Keratinocyte (primary cell): Measurements from ENCODE around the gene EGFL8. TPM values are rescaled to one million over a fixed set of nuclear protein-coding genes. Genes with fewer than 3 reads are reported as not detected.

Experiments used
- DNase-seq: peaks from one replicate; pipeline ENCODE4 v3.0.0-alpha.2; 2011; ENCODE audit warnings: low read depth, missing footprints, low spot score
- FAIRE-seq: peaks from 2 replicates; lab custom pipeline; 2011; peaks lifted over from hg19 to GRCh38; lab: Jason Lieb, UNC
- H2AFZ ChIP-seq: 2 replicates; pipeline ENCODE4 v1.6.0; 2012; ENCODE audit warnings: low read length, control low read depth, inconsistent platforms; ENCODE audit not compliant: control insufficient read depth
- H3K27ac ChIP-seq: 2 replicates; pipeline ENCODE4 v1.5.1; 2011; ENCODE audit warnings: low read length; ENCODE audit not compliant: control insufficient read depth, insufficient read depth
- H3K27me3 ChIP-seq: 3 replicates; pipeline ENCODE4 v1.6.0; 2011; ENCODE audit warnings: low read length; ENCODE audit not compliant: control insufficient read depth, insufficient read depth; ENCODE audit errors: extremely low read depth
- H3K36me3 ChIP-seq, 2 experiments: 2 replicates in 1 of 2; 3 replicates in 1 of 2; pipeline ENCODE4 v1.5.1; 2011; ENCODE audit warnings: low read length in 2 of 2, mild to moderate bottlenecking in 1 of 2; ENCODE audit not compliant: control insufficient read depth in 2 of 2, insufficient read depth in 2 of 2; ENCODE audit errors: extremely low read depth in 1 of 2
- H3K4me1 ChIP-seq: 3 replicates; pipeline ENCODE4 v1.5.1; 2011; ENCODE audit warnings: low read length; ENCODE audit not compliant: control insufficient read depth, insufficient read depth; ENCODE audit errors: extremely low read depth
- H3K4me2 ChIP-seq: 3 replicates; pipeline ENCODE4 v1.6.0; 2011; ENCODE audit warnings: low read depth, low read length; ENCODE audit not compliant: control insufficient read depth, insufficient read depth; ENCODE audit errors: extremely low read depth
- H3K4me3 ChIP-seq, 3 experiments: fragments of 200-600 bp in 1 of 3; sonication (generic) in 1 of 3; 2 replicates in 2 of 3; 3 replicates in 1 of 3; pipeline ENCODE4 v1.5.1; 2011 to 2016; ENCODE audit warnings: low read length in 3 of 3, mild to moderate bottlenecking in 3 of 3, control low read depth in 2 of 3, inconsistent platforms in 1 of 3, low read depth in 1 of 3, mixed read lengths in 1 of 3, mixed run types in 1 of 3, moderate library complexity in 1 of 3; ENCODE audit not compliant: control insufficient read depth in 2 of 3, insufficient read depth in 2 of 3; ENCODE audit errors: extremely low read depth in 1 of 3
- H3K79me2 ChIP-seq: 2 replicates; pipeline ENCODE4 v1.6.0; 2012; ENCODE audit warnings: low read length; ENCODE audit not compliant: control insufficient read depth, insufficient read depth
- H3K9ac ChIP-seq: 3 replicates; pipeline ENCODE4 v1.6.0; 2011; ENCODE audit warnings: low read length; ENCODE audit not compliant: control insufficient read depth, insufficient read depth; ENCODE audit errors: extremely low read depth
- H3K9me1 ChIP-seq: 3 replicates; pipeline ENCODE4 v1.6.0; 2011; ENCODE audit warnings: low read length; ENCODE audit not compliant: control insufficient read depth, insufficient read depth; ENCODE audit errors: extremely low read depth
- H3K9me3 ChIP-seq: 2 replicates; pipeline ENCODE4 v1.5.1; 2012; ENCODE audit warnings: low read depth, low read length; ENCODE audit not compliant: control insufficient read depth
- H4K20me1 ChIP-seq: 3 replicates; pipeline ENCODE4 v1.6.0; 2011; ENCODE audit warnings: low read length; ENCODE audit not compliant: control insufficient read depth, insufficient read depth; ENCODE audit errors: extremely low read depth
- EZH2 ChIP-seq: IDR thresholded peaks from one replicate; pipeline ENCODE4 v1.6.1; 2012; ENCODE audit warnings: inconsistent platforms, mild to moderate bottlenecking, low read length, moderate library complexity
- dilution Hi-C: fragments of 300-500 bp; cut with MboI; formaldehyde crosslinking; loops from one replicate; pipeline ENCODE4 v1.7.0; 2020; ENCODE audit warnings: low sequenced_read_pairs; ENCODE audit not compliant: extremely low pct_ligation_motif_present
- polyA plus RNA-seq, 5 experiments: library from polyadenylated mRNA; depleted of rRNA in 3 of 5; stranded (reverse) in 3 of 5; stranded (forward) in 1 of 5; unstranded in 1 of 5; fragments of >200 nt; gene quantifications; 1 replicate in 1 of 5; 2 replicates in 3 of 5; 3 replicates in 1 of 5; pipeline versions ENCODE4 v1.2.1 to v1.2.3, GENCODE V29; 2011 to 2012; ENCODE audit warnings: missing spikeins in 2 of 5, low read depth in 1 of 5, low replicate concordance in 1 of 5
- TF ChIP-seq, protein P1 (sequence below), 3 experiments: IDR thresholded peaks in 1 of 3; conservative IDR thresholded peaks in 1 of 3; optimal IDR thresholded peaks in 1 of 3; 2 replicates in 2 of 3; 3 replicates in 1 of 3; pipeline versions ENCODE3 to v1.5.1; 2011; ENCODE audit warnings: low read length in 3 of 3, mild to moderate bottlenecking in 3 of 3, moderate library complexity in 2 of 3, control low read depth in 1 of 3, inconsistent platforms in 1 of 3; ENCODE audit not compliant: insufficient read depth in 2 of 3; ENCODE audit errors: extremely low read depth in 1 of 3

The EGFL8 gene
- polyA plus RNA-seq, 1 donor (not counting 4 experiments of a cell fraction or from before 2014, with no cell fraction given), result 3.7 TPM

DNA sequence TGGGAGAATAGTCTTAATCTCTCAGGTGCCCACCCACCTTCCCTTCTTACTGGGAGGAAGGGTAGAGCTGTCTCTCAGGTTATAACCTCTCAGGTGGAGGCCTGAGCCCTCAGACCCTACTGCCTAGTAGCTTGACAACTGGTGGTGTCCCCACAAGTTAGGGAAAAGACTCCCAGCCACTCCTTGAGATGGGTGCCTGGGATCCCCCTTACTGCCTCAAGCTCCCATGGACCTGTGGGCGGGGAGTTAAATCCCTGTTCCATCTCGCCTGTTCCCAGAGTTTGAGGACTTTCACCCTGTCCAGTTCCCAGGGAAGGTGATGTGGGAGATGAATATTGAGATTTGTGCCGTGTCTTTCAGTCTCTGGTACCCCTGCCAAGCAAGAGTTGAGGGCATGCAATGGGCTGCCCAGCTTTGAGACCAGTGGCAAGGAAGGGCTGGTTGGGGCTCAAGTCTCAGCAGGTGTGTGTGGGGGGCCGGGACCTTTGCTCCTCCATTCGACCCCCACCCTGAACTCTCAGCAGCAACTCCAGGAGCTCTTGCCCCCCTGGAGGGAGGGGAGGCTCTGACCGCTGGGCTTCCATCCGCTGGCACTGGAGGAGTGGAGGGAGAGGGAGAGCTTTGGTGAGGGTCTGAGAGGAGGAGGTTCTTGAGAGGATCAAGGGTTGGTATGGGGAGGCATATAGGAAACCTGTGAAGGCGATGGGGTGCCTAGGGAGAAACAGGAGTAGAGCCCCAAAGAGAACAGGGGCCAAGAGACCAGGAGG is 26.7 kb downstream of the EGFL8 start:
- Histone ChIP-seq H4K20me1 (no peaks in the 10 kb centered on the region), H2AFZ (no peak overlapping the region), H3K4me1 (peaks cover 27% of the 10 kb centered on the region), H3K4me2 (peak overlapping the region; percentile 13), H3K27ac (peak overlapping the region; percentile 84), H3K79me2 (peaks cover 12% of the 10 kb centered on the region), H3K36me3 (peaks cover 8 to 12% of the 10 kb centered on the region in 2 experiments), H3K4me3 (no peak overlapping the region), H3K27me3 (no peaks in the 10 kb centered on the region), H3K9ac (no peak overlapping the region), H3K9me1 (no peaks in the 10 kb centered on the region), H3K9me3 (no peaks in the 10 kb centered on the region)
- dilution Hi-C loops, result no loop called here
- FAIRE-seq, result no peak
- DNase-seq, result no peak
- TF ChIP-seq, protein P1, sequence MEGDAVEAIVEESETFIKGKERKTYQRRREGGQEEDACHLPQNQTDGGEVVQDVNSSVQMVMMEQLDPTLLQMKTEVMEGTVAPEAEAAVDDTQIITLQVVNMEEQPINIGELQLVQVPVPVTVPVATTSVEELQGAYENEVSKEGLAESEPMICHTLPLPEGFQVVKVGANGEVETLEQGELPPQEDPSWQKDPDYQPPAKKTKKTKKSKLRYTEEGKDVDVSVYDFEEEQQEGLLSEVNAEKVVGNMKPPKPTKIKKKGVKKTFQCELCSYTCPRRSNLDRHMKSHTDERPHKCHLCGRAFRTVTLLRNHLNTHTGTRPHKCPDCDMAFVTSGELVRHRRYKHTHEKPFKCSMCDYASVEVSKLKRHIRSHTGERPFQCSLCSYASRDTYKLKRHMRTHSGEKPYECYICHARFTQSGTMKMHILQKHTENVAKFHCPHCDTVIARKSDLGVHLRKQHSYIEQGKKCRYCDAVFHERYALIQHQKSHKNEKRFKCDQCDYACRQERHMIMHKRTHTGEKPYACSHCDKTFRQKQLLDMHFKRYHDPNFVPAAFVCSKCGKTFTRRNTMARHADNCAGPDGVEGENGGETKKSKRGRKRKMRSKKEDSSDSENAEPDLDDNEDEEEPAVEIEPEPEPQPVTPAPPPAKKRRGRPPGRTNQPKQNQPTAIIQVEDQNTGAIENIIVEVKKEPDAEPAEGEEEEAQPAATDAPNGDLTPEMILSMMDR (optimal IDR thresholded peaks at IDR 0.05 in 1 of 3, IDR thresholded peaks at IDR 0.05 in 1 of 3, conservative IDR thresholded peaks at IDR 0.05 in 1 of 3; ENCODE audit: extremely low read depth in 1 of 3, insufficient read depth in 2 of 3, low read length in 3 of 3), result no peak
- no peak for TF ChIP-seq EZH2

DNA sequence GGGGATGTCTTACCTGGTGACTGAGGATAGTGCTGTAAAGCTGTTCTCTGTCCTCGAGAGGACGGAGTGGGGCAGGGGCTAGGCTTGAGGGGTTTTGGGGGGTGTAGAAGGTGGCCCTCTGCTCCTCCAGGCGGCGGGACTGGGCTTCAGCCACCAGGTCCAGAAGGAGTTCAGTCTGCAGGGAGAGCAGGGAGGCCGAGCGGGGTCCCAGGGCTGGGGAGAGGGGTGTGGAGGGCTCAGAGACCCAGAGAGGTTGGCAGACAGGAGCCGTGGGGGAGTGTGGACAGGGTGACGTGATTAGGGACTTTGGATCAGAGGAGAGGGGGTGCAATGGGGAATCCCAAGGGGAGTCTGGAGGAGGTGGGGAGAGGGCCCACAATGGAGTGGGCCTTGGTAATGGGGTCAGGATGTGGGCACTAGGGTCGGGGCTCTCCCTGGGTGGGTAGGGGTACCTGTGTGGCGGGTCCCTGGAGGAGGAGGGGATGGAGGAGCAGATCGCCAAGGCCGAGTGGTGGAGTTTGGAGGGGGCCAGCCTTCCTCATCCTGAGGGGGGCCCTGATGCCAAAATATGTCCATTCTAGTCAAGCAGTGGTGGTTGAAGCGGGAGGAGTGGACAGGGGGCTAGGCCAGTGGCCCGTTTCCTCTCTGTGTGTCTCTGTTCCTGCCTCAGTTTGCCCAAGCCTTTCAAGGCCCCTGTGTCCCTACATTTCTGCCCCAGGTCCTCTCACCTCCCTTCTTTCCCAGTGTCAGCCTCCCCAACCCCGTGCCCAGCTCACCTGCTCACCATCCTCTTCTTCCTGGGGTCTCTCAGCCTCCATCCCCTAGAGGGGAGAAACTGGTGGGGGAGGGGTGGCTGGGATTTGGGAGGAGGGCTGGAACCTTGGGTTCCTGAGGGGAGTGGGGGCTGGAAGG is 27.6 kb downstream of the EGFL8 start:
- H3K9me1 ChIP-seq, result no peaks in the 10 kb centered on the region
- H2AFZ ChIP-seq, result peak overlapping the region; percentile 19
- peaks cover 5 to 6% of the 10 kb centered on the region in 2 experiments for H3K36me3 ChIP-seq
- peak overlapping the region; percentile 40 for H3K27ac ChIP-seq
- TF ChIP-seq EZH2, result no peak
- TF ChIP-seq, protein P1 (optimal IDR thresholded peaks at IDR 0.05 in 1 of 3, IDR thresholded peaks at IDR 0.05 in 1 of 3, conservative IDR thresholded peaks at IDR 0.05 in 1 of 3; ENCODE audit: extremely low read depth in 1 of 3, insufficient read depth in 2 of 3, low read length in 3 of 3), result no peak
- H3K4me2 ChIP-seq, result peak overlapping the region; percentile 58
- H3K9ac ChIP-seq, result no peak overlapping the region
- peaks cover 12% of the 10 kb centered on the region for H3K79me2 ChIP-seq
- H3K27me3 ChIP-seq, result no peaks in the 10 kb centered on the region
- H3K4me1 ChIP-seq, result peaks cover 33% of the 10 kb centered on the region
- H3K4me3 ChIP-seq, result no peak overlapping the region
- dilution Hi-C loops, result no loop called here
- H3K9me3 ChIP-seq, result no peaks in the 10 kb centered on the region
- FAIRE-seq, result no peak
- no peak for DNase-seq
- H4K20me1 ChIP-seq, result no peaks in the 10 kb centered on the region
